ENCODE results near the gene SF3A1.

- TF ChIP-seq, protein P1, sequence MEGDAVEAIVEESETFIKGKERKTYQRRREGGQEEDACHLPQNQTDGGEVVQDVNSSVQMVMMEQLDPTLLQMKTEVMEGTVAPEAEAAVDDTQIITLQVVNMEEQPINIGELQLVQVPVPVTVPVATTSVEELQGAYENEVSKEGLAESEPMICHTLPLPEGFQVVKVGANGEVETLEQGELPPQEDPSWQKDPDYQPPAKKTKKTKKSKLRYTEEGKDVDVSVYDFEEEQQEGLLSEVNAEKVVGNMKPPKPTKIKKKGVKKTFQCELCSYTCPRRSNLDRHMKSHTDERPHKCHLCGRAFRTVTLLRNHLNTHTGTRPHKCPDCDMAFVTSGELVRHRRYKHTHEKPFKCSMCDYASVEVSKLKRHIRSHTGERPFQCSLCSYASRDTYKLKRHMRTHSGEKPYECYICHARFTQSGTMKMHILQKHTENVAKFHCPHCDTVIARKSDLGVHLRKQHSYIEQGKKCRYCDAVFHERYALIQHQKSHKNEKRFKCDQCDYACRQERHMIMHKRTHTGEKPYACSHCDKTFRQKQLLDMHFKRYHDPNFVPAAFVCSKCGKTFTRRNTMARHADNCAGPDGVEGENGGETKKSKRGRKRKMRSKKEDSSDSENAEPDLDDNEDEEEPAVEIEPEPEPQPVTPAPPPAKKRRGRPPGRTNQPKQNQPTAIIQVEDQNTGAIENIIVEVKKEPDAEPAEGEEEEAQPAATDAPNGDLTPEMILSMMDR (IDR thresholded peaks at IDR 0.05): no peak
- TF ChIP-seq EZH2 (IDR thresholded peaks at IDR 0.05; ENCODE audit: borderline replicate concordance, insufficient read depth, low read depth, low read length, poor library complexity, severe bottlenecking): no peak
These were observed 62.6 kb downstream of the SF3A1 start for GRCh38 chr22:30294066-30294465.

Data from B cell (primary cell).